HG02885 (cell line): Measurements from ENCODE around the gene PTBP3.
"Not testable (repeated sequence)": the region's sequence is repeated elsewhere in the genome, so short reads cannot be mapped to it uniquely, and the experiment has no call there.

Experiments used
- ATAC-seq: cut with Tn5 transposase; IDR thresholded peaks from one replicate; pipeline ENCODE4 v1.9.1; 2021; ENCODE audit warnings: mild to moderate bottlenecking; ENCODE audit not compliant: unreplicated experiment, poor library complexity

The PTBP3 gene

GRCh38 chr9:112332977-112333638 is at the start of gene PTBP3:
PTBP3 (minus strand) TSS chr9:112333619; CDS start chr9:112297865, 35,754 bp downstream.
- ATAC-seq: peak; percentile 62

GRCh38 chr9:112382501-112383364 is 49.3 kb upstream of the PTBP3 start:
- no peak for ATAC-seq

GRCh38 chr9:112382066-112382465 is 48.6 kb upstream of the PTBP3 start:
- ATAC-seq: no peak

GRCh38 chr9:112380825-112381221 is 47.4 kb upstream of the PTBP3 start:
- ATAC-seq: no peak

- ATAC-seq: peak; percentile 27
Measured at GRCh38 chr9:112380102-112380824, 46.8 kb upstream of the PTBP3 start, which contains the start of gene HSDL2. HSDL2 (plus strand) TSS chr9:112380108; CDS start chr9:112380164, 56 bp downstream.

GRCh38 chr9:112379177-112380101 is 46.0 kb upstream of the PTBP3 start:
- peak; percentile 88 for ATAC-seq

- ATAC-seq: peak; percentile 13
Measured at GRCh38 chr9:112378328-112379176, 45.1 kb upstream of the PTBP3 start.

GRCh38 chr9:112377684-112378327 is 44.4 kb upstream of the PTBP3 start:
- no peak for ATAC-seq

- no peak for ATAC-seq
Measured at GRCh38 chr9:112377087-112377486, 43.7 kb upstream of the PTBP3 start.

- no peak for ATAC-seq
Measured at GRCh38 chr9:112375361-112375760, 41.9 kb upstream of the PTBP3 start.

GRCh38 chr9:112374232-112374631 is 40.8 kb upstream of the PTBP3 start:
- ATAC-seq: not testable (repeated sequence)

- ATAC-seq: not testable (repeated sequence)
Measured at GRCh38 chr9:112373666-112374065, 40.2 kb upstream of the PTBP3 start.

GRCh38 chr9:112371060-112371459 is 37.6 kb upstream of the PTBP3 start:
- ATAC-seq: no peak

GRCh38 chr9:112369817-112370216 is 36.4 kb upstream of the PTBP3 start:
- no peak for ATAC-seq

GRCh38 chr9:112367465-112367864 is 34.0 kb upstream of the PTBP3 start:
- ATAC-seq: no peak

GRCh38 chr9:112366591-112366990 is 33.2 kb upstream of the PTBP3 start:
- no peak for ATAC-seq

- not testable (repeated sequence) for ATAC-seq
Measured at GRCh38 chr9:112365257-112365656, 31.8 kb upstream of the PTBP3 start.

GRCh38 chr9:112364761-112365160 is 31.3 kb upstream of the PTBP3 start:
- ATAC-seq: no peak
